SHP77 treated with DMSO at 0.1 percent for 48 hours (cell line): Measurements from ENCODE around the gene COL5A1.

ENCODE experiments used
- DNase-seq: peaks from one replicate; lab custom pipeline; 2025; lab: John Stamatoyannopoulos, UW

COL5A1 gene

DNA sequence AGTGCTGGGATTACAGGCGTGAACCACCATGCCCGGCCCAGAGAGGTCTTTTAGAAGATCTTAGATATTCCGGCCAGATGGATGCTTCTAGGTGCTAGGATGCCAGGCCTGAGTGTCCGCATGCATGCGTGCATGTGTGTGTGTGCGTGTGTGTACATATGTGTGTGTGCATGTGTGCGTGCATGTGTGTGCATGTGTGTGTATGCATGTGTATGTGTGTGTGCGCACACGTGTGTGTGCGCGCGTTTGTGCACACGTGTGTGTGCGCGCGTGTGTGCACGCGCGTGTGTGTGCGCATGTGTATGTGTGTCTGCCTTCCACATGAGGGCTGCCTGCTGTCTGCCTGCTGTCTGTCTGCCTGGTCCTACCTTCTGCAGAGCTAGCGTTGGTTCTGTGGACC lies 151.0 kb downstream of the COL5A1 start:
- no peak for DNase-seq

DNA sequence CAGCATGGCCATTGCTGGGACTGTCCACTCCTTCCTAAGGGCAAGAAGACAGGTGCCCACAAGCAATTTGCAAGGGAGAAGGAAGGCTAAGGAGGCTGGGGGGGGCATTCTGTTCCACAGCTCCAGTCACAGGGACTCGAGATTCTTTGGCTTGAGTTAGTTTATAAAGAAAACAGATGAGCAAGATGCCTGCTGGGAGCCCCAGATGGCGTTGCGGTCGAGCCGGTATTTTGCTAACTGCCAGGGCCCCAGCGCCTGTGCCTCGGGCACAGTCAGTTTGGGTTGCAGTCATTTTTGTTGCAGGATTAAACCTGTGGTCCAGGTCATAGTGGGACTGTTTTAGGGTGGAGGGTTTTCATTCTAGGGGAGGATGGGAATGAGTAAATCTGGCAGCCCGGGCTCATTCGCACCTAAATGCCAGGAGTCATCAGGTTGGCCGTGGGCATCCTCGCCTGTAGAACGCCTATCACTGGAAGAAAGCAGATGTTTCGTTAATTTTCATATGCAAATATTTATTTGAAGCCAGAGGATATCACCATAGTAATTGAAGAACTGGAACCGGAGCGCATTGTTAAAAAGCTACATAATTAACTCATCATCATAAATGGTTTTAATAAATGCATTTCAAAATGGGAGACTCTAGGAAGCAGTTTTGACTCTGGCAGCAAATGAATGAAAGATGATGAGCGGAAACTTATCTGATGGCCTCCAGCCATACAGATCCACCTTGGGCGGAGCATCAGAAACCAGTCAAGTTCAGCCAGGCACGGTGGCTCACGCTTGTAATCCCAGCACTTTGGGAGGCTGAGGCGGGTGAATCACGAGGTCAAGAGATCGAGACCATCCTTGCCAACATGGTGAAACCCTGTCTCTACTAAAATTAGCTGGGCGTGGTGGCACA lies 151.9 kb downstream of the COL5A1 start:
- no peak for DNase-seq

DNA sequence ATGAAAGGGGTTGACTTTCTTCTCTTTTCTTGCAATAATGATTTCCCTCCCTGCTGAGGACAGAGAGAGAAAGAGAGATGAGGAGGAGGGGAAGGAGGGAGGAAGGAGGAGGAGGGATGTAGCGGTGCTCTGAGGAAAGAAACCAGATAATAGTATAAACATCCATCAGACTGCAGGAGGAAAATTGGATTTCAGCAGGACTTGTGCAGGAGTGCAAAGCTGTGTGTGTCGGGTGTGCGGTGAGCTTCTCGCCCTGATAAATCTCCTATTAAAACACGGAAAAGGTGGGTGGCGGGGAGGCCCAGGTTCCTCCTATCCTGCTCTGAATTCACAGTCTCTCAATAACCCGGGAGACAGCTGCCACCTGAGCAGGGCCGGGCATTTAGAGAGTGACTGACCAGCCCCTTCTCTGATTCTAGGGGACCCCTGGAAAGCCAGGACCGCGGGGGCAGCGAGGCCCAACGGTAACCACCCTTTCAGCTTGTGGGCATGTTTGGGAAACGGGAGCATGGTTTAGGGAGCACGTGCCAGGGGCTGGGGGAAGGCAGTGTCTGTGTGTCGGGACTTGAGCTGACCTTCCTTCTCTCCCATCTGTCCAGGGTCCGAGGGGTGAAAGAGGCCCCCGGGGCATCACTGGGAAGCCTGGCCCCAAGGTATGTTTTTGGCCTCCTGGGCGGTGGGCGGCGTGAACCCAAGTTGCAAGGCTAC lies 153.2 kb downstream of the COL5A1 start:
- DNase-seq: no peak

DNA sequence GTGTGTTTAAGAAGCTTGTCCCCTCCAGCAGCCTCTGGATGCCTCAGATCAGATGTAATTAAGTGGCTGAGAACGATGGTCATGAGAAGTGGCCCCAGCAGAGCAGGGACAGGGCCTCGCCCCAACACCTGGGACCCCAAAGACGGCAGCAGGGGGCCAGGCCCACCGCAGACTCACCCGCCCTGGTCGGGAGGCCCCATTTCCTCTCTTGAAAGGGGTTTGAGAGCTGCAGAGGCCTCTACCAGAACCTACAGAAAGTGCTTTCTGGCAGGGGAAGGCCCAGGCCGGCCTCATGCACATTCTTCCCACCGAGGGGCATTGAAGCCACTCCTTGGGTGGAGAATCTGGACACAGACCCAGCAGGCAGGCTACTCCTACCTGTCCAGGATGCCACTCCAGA lies 153.8 kb downstream of the COL5A1 start:
- DNase-seq: no peak

DNA sequence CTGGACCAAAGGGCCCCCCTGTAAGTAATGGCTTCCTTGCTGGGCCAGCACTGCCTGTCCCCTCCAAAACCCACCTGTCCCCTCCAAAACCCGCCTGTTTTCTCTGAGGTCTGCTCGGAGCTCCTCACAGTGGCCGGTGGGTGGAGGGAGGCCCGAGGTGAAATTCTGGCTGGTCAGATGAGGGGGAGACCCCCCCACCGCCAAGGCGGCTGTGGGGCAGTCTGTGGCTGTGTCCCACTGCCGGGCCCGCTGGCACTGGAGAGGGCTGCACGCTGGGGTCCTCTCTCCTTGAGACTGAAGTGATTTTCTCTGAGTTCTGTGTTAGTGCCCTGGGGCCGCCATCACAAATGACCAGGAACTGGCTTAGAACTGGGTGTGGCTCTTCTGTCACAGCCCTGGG lies 155.3 kb downstream of the COL5A1 start:
- DNase-seq: no peak

DNA sequence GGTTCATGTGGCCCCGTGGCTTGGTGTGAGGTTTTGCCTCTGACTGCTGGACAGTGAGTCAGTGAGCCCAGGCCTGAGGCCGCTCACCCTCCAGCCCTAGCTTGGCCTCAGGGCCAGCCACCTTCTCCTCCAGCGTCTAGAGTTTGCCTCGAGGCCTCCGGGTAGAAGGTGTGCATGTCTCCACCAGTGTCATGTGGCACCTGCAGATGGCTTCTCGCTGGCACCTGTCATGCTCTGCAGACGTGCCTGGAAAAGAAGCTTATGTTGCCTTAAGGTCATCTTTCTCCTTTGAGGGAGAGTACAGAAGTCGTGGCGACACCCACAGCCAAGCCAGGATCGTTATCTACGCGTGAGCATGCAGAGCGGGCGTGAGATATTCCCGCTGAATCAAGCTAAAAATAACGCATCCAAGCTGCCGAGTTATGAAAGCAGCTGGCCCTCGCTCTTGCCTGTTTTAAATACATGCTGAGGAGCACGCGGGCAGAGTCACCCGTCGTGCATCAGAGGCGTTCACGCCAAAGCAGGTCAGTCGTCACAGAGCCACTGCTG lies 159.3 kb downstream of the COL5A1 start:
- no peak for DNase-seq

DNA sequence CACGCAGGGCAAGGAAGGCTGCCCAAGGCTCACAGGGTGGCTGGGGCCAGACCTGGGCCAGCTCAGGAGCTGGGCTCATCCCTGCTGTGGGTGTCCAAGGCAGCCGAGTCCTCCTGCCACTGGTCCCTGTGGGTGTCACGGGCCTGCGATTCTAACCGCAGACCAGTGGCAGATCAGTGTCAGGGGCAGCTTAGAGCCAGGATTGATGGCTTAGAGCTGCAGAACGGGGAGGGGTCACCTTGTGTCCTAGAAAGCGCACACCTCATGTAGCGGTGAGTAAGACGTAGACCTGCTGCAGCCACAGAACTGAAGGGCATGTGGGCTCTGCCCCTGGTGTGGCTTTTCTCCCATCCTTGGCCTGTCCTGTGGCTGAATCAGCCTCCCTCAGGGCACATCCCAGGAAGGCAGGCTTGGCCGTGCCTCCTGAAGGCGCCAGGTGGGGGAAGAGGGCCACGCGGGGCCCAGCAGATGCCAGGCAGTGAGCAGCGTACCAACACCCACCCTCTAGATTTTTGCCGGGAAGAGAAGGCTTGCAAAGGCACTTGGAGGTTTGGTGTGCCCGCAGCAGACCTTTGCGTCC lies 160.7 kb downstream of the COL5A1 start:
- DNase-seq: no peak

DNA sequence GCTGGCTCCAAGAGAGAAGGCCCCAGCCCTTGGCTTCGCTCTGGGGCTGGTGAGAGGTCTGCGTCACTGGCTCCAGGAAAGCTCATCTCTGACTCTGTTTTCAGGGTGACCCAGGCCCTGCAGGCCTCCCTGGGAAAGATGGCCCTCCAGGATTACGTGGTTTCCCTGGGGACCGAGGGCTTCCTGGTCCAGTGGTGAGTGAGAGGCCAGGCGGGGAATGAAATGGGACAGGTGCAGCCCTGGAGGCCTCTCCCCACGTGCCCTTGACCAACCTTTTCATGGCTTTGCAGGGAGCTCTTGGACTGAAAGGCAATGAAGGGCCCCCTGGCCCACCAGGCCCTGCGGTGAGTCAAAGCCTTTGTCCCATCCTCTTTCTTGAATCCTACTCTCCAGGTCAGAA lies 163.3 kb downstream of the COL5A1 start:
- DNase-seq: no peak

DNA sequence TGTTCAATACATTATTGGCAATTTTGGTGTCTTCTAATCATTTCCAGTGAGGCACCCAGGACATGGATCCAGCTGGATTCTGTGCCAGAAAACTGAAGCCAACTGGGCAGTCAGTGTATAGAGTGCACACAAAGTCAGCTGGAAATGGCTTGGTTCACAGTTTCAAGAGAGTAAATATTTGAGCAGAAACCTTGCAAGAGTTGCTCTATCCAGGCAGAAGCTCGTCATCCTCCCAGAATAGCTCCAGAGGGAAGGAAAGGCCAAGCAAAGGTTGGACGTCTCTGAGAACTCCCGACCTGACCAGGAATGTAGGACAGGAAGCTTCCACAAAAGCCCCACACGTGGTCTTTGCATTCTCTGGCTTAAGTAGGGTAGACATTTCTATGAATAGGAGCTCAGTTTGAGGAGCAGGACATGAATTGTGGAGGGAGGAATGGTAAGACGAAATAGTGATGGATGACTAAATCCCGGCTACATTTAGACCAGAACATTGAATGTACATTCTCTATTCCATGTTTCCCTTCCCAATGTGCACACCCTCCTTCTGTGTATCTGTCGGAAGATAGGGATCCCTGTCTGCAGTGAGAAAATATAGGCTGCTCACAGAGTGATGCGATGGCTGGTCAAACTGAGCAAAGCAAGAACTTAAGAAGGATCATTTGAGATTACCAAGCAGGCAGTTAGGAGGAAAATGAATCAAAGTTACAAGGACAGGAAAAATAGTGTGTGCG lies 166.3 kb downstream of the COL5A1 start:
- no peak for DNase-seq

DNA sequence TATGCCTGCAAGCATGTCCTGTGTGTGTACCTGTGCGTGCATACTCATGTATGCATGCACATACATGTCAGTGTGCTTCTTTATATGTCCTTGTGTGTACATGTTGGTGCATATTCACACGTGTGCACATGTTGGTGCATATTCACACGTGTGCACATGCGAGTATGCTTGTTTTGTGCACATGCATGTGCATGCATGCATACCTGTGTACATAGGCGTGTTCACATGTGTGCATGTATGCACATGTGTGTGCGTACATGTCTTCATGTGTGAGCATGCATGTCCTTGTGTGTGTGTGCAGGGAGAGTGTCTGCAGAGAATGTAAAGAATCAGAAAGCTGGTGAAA lies 166.8 kb downstream of the COL5A1 start:
- no peak for DNase-seq

DNA sequence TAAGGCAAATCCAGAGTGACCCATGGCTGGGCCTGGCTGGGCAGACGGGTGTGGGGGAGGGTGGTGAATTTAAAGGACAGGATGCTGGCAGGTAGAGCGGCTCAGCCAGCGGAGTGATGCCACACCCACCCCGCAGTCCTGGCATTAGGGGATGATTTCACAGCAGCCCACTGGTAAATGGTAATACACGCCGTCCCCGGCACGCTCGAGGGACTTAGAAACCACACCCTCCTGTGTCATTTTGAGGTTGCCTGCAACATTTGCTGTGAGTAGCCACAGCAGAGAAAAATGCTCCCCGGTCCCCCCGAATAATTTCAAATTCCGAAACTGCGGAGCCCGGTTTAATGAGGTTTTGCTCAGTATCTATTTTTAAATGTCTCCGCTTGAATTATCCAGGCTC lies 167.7 kb downstream of the COL5A1 start:
- DNase-seq: no peak

DNA sequence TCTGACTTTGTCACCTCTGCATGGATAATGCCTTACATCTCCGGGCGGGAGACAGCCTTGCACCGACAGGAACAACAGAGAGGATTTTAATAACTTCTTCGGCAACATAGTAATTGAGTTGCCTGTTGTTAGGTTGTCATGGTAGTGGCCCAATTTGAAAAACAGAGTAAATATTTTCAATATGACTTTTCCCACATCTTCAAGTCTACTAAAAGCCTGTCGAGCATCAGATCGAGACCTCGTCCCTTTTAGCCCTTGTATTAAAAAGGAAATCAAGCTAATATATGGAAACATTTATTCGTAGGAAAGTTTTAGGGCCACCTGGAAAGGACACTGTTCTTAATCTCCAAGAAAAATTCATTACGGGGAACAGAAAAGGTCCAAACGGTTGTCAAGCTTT lies 168.2 kb downstream of the COL5A1 start:
- DNase-seq: no peak

DNA sequence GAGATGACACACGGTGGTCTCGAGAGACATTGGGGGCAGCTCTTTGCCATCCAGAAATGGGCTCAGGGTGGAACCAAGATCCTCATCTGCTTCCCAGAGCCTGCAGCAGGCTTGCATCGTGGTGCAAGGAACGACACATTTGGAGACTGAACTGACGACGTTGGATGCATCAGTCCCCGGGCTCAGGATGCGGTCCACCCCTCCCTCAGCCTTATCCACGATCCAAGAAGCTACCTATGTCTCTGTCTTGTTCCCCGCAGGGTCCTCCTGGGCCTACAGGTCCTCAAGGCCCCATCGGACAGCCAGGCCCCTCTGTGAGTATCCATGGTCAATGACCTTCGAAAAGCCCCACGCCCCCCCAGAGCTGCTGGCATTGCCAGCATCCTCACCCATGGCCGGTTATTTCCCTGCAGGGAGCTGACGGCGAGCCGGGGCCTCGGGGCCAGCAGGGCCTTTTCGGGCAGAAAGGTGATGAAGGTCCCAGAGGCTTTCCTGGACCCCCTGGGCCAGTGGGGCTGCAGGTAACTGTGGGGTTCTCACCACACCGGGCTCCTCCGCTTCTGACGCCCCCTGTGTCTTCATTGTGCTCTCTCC lies 169.6 kb downstream of the COL5A1 start:
- no peak for DNase-seq

DNA sequence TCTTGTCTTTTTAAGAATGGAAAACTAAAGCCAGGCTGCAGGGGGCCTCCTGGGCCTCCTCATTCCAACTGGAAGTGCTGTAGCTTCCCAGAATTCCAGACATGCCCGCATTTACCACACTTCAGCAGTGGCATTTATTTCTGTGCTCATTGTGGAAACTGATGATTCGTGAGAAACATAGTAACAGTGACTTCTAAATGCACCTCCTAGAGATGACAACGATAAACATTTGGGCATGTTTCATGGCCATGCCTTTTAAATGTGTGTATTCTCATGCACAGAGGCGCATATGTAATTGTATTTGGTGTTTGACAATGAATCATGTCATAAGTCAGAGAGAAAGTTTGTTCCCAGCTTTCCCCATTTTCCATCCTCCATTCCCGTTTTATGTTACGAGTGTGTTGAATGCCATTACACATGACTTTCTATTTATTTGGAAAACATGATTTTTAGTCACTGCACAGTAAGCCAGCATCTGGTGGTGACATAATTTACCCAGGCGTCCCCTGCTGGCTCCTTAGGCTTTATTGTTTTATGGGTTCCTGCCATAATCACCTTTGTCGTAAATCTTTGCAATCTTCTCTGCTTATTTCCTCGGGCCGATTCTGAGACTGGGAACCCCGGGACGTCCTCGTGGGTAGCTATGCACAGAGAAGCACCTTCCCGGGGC lies 170.2 kb downstream of the COL5A1 start:
- no peak for DNase-seq

DNA sequence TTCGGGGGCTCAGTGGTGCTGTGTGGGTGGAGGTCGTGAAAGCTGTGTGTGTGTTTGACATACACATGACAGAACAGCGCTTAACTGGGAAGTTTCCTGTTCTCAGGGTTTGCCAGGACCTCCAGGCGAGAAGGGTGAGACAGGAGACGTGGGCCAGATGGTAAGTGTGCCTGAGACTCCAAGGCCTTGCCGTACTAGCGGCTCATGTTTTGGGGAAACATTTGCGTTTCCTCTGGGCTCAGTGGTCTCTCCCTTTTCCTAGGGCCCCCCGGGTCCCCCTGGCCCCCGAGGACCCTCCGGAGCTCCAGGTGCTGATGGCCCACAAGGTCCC lies 170.7 kb downstream of the COL5A1 start:
- no peak for DNase-seq

DNA sequence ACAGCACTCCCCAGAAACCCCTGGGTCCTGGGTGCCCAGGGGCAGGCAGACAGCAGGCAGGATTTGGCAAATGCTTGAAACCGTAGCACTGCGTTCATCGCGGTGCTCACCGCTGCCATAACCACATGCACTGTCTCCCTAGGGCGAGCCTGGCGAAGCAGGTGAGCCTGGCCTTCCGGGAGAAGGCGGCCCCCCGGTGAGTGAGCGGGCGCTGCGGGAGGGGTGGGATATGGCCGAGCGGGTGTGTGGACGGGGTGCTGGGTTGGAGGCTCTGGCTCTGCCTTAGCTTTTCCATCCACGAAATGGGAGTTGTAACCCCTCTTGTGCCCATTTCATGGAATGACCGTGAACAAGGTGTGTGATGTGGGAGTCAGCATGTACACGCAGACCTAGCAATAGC lies 172.2 kb downstream of the COL5A1 start:
- no peak for DNase-seq

DNA sequence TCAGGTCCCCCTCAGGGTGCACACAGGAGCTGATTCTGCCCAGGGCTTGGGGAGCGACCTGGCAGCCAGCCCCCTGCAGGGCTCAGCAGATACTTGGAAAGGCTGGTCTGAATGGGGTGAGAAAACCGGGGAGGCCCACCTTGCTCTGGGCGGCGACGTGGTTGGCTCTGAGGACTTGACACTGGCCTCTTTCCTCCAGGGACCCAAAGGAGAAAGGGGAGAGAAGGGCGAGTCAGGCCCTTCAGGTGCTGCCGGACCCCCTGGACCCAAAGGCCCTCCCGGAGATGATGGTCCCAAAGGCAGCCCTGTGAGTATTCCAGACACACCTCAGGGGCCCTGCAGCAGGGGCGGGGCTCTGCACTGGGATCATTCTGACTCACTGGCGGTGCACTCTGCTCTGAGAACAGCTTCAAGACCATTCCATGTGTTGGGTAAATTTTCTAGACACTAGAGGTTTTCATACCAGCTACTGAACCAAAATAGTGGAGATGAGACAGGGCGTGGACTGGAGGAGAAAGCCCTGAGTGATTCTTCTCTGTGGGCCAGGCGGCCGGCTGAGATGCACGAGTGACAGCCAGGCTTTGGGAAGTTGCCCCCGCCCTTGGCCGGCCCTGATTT lies 173.1 kb downstream of the COL5A1 start:
- DNase-seq: no peak

DNA sequence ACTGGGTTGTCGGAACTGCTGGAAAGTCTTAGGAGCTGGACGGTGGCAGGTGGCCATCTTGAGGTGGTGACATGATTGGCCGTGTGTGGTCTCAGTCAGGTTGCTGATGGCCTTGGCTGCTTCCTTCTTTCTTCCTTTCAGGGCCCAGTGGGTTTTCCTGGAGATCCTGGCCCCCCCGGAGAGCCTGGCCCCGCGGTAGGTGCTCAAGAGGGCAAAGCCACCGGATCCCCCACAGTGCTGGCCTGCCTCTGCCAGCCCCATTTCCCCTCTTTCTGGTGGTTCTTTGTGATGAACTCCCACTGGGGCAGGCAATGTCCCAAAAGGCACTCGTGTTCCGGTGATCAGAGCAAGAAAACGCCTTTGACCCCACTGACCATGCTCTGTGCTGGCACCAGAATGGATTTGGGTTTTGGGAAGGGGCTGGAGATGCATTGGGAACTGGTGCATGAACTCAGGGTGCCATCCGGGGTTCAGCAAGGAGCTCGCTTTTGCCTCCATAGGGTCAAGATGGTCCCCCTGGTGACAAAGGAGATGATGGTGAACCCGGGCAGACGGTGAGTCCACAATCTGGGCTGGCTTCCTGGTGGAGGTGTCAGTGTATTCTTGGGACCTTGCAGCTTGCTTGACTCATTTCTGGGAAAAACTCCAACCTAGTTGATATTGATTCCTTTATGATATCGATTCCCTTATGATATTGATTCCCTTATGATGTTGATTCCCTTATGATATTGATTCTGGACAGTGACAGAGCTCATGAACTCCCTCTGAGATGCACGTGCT lies 174.0 kb downstream of the COL5A1 start:
- DNase-seq: no peak

DNA sequence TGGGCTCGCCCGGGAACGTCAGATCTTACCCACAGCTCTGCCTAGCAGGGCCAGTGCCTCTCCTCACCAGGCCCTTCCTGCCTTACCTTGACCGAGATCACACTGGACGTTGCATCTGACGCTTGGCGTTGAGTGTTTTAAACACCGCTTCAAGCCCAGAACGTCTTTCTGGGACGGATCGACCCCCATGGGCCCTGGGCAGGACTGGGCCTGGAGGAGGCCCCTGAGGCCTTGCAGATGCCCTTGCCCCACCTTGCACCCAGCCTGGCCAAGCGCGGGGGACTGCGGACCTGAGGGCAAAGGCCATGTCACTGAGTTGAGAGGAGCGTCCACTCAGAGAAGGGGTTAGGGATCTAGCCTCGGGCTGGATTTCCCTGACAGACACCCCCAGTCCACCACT lies 174.7 kb downstream of the COL5A1 start:
- DNase-seq: no peak

DNA sequence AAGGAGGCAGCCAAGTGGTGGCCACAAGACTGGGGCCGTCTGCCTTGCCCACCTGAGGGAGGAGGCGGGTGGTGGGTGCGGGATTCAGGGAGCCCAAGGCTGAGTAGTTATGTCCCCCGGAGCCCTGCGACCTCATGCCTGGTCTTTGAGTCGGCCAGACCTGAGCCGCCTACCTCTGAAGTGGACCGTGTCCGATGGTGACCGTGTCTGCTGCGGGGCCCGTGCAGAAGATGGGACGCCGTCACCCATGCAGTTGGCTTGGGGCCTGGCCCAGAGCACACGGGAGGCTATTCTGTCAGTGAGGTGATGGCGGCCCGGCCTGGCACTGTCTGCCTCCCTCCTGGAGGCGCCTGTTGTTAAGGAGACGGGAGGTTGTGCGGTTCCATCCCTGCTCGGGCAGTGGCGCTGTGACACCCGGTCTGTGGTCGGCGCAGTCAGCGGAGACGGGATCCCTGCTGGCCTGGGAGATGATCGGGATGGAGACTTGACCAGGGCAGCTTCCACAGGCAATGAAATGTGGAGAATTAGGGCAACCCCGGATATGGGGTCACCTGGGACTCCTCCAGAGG lies 176.5 kb downstream of the COL5A1 start:
- DNase-seq: no peak
